B cell (primary cell): Measurements from ENCODE around the gene ABLIM3.

Experiments
- CTCF ChIP-seq: fragments of 200-600 bp; IDR thresholded peaks from one replicate; pipeline ENCODE4 v1.8.0; 2022; ENCODE audit warnings: antibody characterized with exemption, mild to moderate bottlenecking
- EZH2 ChIP-seq: IDR thresholded peaks from 2 replicates; pipeline ENCODE4 v1.6.1; 2012; ENCODE audit warnings: borderline replicate concordance, low read depth, mild to moderate bottlenecking, moderate library complexity, low read length; ENCODE audit not compliant: insufficient read depth, poor library complexity, severe bottlenecking

- no peak for TF ChIP-seq CTCF
- no peak for TF ChIP-seq EZH2
Observed at GRCh38 chr5:149284501-149284900, 143.2 kb downstream of the ABLIM3 start.
